Measurements from ENCODE around the gene ARX.

The ARX gene

DNA sequence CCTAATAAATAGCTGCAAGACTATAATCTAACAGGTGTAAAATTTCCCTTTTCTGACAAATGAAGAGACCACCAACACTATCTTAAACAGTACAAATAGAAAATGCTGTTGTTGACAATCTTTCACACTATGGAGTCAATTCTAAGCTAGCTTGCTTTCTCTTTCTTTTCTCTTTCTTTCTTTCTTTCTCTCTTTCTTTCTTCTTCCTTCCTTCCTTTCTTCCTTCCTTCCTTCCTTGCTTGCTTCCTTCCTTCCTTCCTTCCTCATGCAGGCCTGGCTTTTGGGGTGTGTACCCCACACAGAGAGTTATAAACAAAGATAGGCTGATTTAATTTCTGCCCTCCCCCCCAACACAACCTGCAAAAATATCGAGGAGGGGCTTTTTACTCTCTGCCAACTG is 8.1 kb upstream of the ARX start:
- no peak for DNase-seq (ENCODE audit: low spot score)
- TF ChIP-seq, protein P1, sequence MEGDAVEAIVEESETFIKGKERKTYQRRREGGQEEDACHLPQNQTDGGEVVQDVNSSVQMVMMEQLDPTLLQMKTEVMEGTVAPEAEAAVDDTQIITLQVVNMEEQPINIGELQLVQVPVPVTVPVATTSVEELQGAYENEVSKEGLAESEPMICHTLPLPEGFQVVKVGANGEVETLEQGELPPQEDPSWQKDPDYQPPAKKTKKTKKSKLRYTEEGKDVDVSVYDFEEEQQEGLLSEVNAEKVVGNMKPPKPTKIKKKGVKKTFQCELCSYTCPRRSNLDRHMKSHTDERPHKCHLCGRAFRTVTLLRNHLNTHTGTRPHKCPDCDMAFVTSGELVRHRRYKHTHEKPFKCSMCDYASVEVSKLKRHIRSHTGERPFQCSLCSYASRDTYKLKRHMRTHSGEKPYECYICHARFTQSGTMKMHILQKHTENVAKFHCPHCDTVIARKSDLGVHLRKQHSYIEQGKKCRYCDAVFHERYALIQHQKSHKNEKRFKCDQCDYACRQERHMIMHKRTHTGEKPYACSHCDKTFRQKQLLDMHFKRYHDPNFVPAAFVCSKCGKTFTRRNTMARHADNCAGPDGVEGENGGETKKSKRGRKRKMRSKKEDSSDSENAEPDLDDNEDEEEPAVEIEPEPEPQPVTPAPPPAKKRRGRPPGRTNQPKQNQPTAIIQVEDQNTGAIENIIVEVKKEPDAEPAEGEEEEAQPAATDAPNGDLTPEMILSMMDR (conservative IDR thresholded peaks at IDR 0.05; ENCODE audit: low read depth): no peak
- ChIA-PET POLR2A (ENCODE audit: low non-redundant PET) (no interaction called here), CTCF (no interaction called here)
- H3K27ac ChIP-seq: no peak overlapping the region

- no peak for DNase-seq (ENCODE audit: low spot score)
- TF ChIP-seq, protein P1 (conservative IDR thresholded peaks at IDR 0.05; ENCODE audit: low read depth): no peak
- ChIA-PET POLR2A (ENCODE audit: low non-redundant PET) (no interaction called here), CTCF (no interaction called here)
- no peak overlapping the region for H3K27ac ChIP-seq
Observed at GRCh38 chrX:25022499-25023325, 6.9 kb upstream of the ARX start.

DNA sequence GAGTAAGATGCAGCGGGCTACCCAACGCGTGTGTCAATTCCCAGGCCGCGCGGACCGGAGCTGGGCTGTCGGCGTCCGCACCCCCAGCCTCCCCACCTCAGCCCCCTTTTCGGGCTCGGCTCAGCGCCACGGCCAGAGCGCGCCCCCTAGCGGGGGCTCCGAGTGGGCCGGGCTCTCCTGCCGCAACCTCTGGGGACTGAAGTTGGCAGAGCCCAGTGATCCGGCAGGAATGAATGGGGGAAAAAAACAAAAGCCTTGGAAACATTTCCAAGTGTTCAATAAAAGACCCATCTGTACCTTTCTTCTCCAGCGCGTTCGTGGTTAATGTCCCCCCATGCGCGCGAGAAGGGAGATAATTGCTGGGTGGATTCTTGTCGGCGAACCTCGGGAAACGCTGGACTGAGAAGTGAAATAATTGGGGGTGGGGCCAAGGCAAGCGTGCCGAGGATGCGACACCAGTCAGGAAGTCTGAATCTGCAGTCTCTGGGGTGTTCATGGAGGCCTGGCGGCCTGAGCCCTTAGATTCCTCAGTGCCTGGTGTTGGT is 5.2 kb upstream of the ARX start:
- ChIA-PET POLR2A (ENCODE audit: low non-redundant PET) (no interaction called here), CTCF (interaction anchor here (0.6 to 1.3 kb wide), 3 partner anchors 9 to 1304 kb away, joined by 3 to 4 read pairs (median 3); no protein-coding TSS in a partner anchor)
- H3K27ac ChIP-seq: no peak overlapping the region
- DNase-seq (ENCODE audit: low spot score): no peak
- TF ChIP-seq, protein P1 (conservative IDR thresholded peaks at IDR 0.05; ENCODE audit: low read depth): peak; percentile 26; the same call in 1 of the 2 replicates

DNA sequence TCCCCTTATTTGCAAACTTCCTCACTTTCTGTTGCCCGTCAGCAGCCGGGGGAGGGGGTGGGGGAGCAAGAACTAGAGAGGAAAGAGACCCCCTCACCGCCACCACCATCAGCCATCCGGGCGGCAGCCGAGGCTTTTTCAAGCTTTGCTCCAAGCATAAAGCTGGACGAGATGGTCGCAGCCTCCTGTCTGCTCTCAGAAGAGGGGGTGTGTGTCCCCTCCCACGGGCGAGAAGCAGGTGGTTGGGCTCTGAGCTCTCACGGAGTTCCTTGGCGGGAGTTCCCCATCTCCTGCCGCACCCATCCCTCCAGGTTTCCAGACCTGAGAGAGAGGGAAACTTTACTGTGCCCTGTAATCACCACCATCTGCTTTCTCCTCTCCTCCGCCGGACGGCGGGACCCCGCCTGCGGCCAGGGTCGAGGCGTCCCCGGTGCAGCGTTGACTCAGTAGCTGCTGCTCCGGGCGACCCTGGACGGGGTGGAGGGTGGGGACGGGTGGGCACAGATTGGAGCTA is 4.7 kb upstream of the ARX start:
- DNase-seq (ENCODE audit: low spot score): no peak
- no peak overlapping the region for H3K27ac ChIP-seq
- ChIA-PET CTCF (interaction anchor here (0.6 to 0.7 kb wide), 2 partner anchors 8 to 1305 kb away, joined by 3 read pairs; no protein-coding TSS in a partner anchor), POLR2A (ENCODE audit: low non-redundant PET) (no interaction called here)
- TF ChIP-seq, protein P1 (conservative IDR thresholded peaks at IDR 0.05; ENCODE audit: low read depth): no peak

DNA sequence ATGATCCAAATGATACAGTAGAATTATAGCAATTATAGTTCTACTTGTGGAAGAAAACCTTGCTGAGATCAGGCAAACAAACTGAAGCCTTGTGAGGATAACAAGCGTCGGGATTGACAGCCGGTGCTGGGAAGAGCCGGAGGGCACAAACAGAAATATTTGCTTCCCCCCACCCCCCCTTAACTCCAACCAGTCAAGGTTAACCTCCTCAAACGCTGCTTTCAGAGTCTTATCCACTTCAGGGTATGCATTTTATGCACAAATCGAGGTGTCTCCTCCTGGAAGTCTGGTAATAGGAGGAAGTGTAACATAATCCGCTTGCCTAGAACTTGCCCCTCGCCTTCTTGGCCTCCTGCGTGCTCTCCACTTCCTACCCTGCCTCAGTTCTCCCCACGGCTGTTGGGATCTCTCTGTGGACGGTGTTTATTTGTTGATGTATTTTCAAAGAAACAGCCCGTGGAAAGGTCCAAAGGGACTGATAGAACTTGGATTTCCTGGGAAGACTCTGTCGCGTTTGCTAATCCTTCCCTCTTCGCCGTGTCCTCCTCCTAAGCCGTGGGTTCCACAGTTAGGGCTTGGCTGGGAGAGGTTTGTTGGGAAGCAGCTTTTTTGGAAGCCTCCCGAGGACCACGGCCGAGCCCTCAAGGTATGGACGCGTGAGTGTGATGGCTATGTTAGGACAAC is 4.1 kb upstream of the ARX start:
- POLR2A ChIA-PET (ENCODE audit: low non-redundant PET): no interaction called here
- no peak overlapping the region for H3K27ac ChIP-seq
- TF ChIP-seq, protein P1 (conservative IDR thresholded peaks at IDR 0.05; ENCODE audit: low read depth): no peak

DNA sequence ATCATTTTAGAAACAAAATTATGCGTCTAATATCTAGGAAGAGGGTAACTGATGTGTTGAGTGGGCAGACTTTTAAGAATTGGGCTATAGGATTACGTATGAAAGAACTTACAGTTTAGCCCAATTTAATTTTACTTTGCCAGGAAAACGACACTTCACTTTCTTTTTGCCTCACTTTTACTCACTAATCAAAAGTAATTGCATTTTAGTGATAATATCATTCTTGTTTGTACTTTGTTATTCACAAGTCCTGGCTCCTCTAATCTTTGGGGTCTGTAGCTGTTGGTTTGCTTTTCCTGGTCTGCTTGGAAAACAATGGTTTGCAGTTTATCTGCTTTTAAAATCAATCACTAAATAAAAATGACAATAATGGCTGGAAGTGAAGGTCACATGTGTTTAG is 2.9 kb upstream of the ARX start:
- H3K27ac ChIP-seq: no peak overlapping the region
- no peak for DNase-seq (ENCODE audit: low spot score)
- ChIA-PET POLR2A (ENCODE audit: low non-redundant PET) (no interaction called here), CTCF (interaction anchor here (0.6 kb wide), 1 partner anchor 33 kb away, joined by 3 read pairs; no protein-coding TSS in a partner anchor)
- TF ChIP-seq, protein P1 (conservative IDR thresholded peaks at IDR 0.05; ENCODE audit: low read depth): no peak

More for the DNA sequence above, 4.1 kb upstream of the ARX start:
- CTCF ChIA-PET: no interaction called here
- DNase-seq (ENCODE audit: low spot score): no peak

Data from RWPE1 (cell line).